HepG2 (cell line): ENCODE data around the gene HERC4. TPM values are rescaled to one million over a fixed set of nuclear protein-coding genes. Genes with fewer than 3 reads are reported as not detected.

Experiments used
- ATAC-seq: fragments of 200-7000 bp; cut with Tn5 transposase; 3 replicates; pipeline ENCODE4 v1.9.1; 2020; ENCODE audit warnings: mild to moderate bottlenecking, moderate library complexity
- BruUV-seq: library from RNA; stranded (reverse); fragments of 400-500 nt; replicated peaks from 2 replicates; lab custom pipeline; 2021; lab: Mats Ljungman, UMichigan
- CTCF ChIA-PET: fragments of 300-600 bp; formaldehyde crosslinking; extraction: SDS; loops from one replicate; lab custom pipeline; 2021; ENCODE audit warnings: low total read pairs, inconsistent platforms, low intra/inter-chr PET ratio; lab: Yijun Ruan, JAX
- POLR2A ChIA-PET: fragments of 350-600 bp; sonication (Branson Sonifier 250); formaldehyde crosslinking; loops from one replicate; lab custom pipeline; 2020; ENCODE audit warnings: antibody characterized with exemption, inconsistent platforms; lab: Yijun Ruan, JAX
- DNase-seq: peaks from one replicate; pipeline ENCODE4 v3.0.0-alpha.2; 2015; ENCODE audit warnings: low spot score
- FAIRE-seq: peaks from 3 replicates; lab custom pipeline; 2011; peaks lifted over from hg19 to GRCh38; lab: Jason Lieb, UNC
- H2AFZ ChIP-seq: one replicate; pipeline ENCODE4 v1.6.1; 2011; ENCODE audit warnings: low read length, inconsistent platforms
- H3K27ac ChIP-seq: fragments of 300-600 bp; 3 replicates; pipeline ENCODE4 v1.8.0; 2011; ENCODE audit warnings: mixed run types, mild to moderate bottlenecking, mixed read lengths, low read length, inconsistent platforms; ENCODE audit not compliant: insufficient read depth; ENCODE audit errors: extremely low read length
- H3K27me3 ChIP-seq, 2 experiments: fragments of 200-600 bp in 1 of 2; 2 replicates in 1 of 2; 3 replicates in 1 of 2; pipeline versions ENCODE4 v1.6.0 to v1.8.0; 2011; ENCODE audit warnings: low read length in 2 of 2, mild to moderate bottlenecking in 2 of 2, moderate library complexity in 2 of 2, inconsistent platforms in 1 of 2; ENCODE audit not compliant: insufficient read depth in 2 of 2, control insufficient read depth in 1 of 2
- H3K36me3 ChIP-seq, 2 experiments: fragments of 200-600 bp in 1 of 2; replicated peaks in 1 of 2; 2 replicates in 1 of 2; 3 replicates in 1 of 2; pipeline versions ENCODE4 v1.5.1 to v1.8.0; 2011; ENCODE audit warnings: low read length in 2 of 2, inconsistent platforms in 1 of 2; ENCODE audit not compliant: insufficient read depth in 2 of 2, control insufficient read depth in 1 of 2
- H3K4me1 ChIP-seq: 2 replicates; pipeline ENCODE4 v1.5.1; 2012; ENCODE audit warnings: low read length, inconsistent platforms; ENCODE audit not compliant: insufficient read depth
- H3K4me2 ChIP-seq: 2 replicates; pipeline ENCODE4 v1.6.0; 2011; ENCODE audit warnings: low read depth, low read length, inconsistent platforms
- H3K4me3 ChIP-seq, 3 experiments: fragments of 200-600 bp in 1 of 3; sonication (generic), shearing (Covaris generic) in 1 of 3; replicated peaks in 1 of 3; 2 replicates each; pipeline ENCODE4 v1.5.1; 2011 to 2016; ENCODE audit warnings: low read length in 3 of 3, inconsistent platforms in 2 of 3, low read depth in 2 of 3, mild to moderate bottlenecking in 2 of 3, control low read depth in 1 of 3, mixed read lengths in 1 of 3; ENCODE audit not compliant: insufficient read depth in 1 of 3
- H3K79me2 ChIP-seq: one replicate; pipeline ENCODE4 v1.6.1; 2011; ENCODE audit warnings: low read length, inconsistent platforms; ENCODE audit not compliant: insufficient read depth
- H3K9ac ChIP-seq: 2 replicates; pipeline ENCODE4 v1.6.0; 2011; ENCODE audit warnings: mild to moderate bottlenecking, low read depth, low read length, inconsistent platforms; ENCODE audit not compliant: insufficient read depth
- H3K9me3 ChIP-seq: 2 replicates; pipeline ENCODE4 v1.5.1; 2012; ENCODE audit warnings: mild to moderate bottlenecking, low read length
- H4K20me1 ChIP-seq: 2 replicates; pipeline ENCODE4 v1.6.0; 2011; ENCODE audit warnings: inconsistent platforms, mild to moderate bottlenecking, low read length, moderate library complexity; ENCODE audit not compliant: insufficient read depth
- AKNA ChIP-seq: sonication (generic); formaldehyde crosslinking; IDR thresholded peaks from 2 replicates; pipeline ENCODE4 v1.4.0; 2020; ENCODE audit warnings: missing genetic modification reagents, borderline replicate concordance
- FOXA3 ChIP-seq: IDR thresholded peaks from 2 replicates; pipeline ENCODE4 v1.6.1; 2016; ENCODE audit warnings: missing genetic modification reagents, missing compliant biosample characterization
- GATAD2A ChIP-seq: IDR thresholded peaks from 2 replicates; pipeline ENCODE4 v1.6.1; 2016
- IKZF5 ChIP-seq: IDR thresholded peaks from 2 replicates; pipeline ENCODE4 v1.6.1; 2018; ENCODE audit warnings: missing genetic modification reagents, mild to moderate bottlenecking, missing compliant biosample characterization
- KLF16 ChIP-seq, 2 experiments: sonication (generic) in 1 of 2; formaldehyde crosslinking in 1 of 2; IDR thresholded peaks; 2 replicates each; pipeline versions ENCODE4 v1.6.1 to v1.8.0; 2016 to 2023; ENCODE audit warnings: missing genetic modification reagents in 2 of 2, missing compliant biosample characterization in 1 of 2
- MAFF ChIP-seq: IDR thresholded peaks from 2 replicates; pipeline ENCODE4 v1.6.1; 2011; ENCODE audit warnings: low read depth, low read length, improper control_type of control experiment
- ZBTB3 ChIP-seq: sonication (generic); formaldehyde crosslinking; IDR thresholded peaks from 2 replicates; pipeline ENCODE4 v1.4.0; 2020; ENCODE audit warnings: low read depth, mild to moderate bottlenecking, moderate library complexity, missing genetic modification reagents, borderline replicate concordance
- WGBS: methylation state at CpG from one replicate; pipeline ENCODE4 v1.1.6; 2017; ENCODE audit warnings: low lambda C conversion rate; 5-methylcytosine and 5-hydroxymethylcytosine counted together
- in situ Hi-C: cut with HindIII; loops from 2 replicates; pipeline ENCODE4 v1.10.0; 2017; ENCODE audit warnings: low pct_unique_long_range_greater_than_20kb; ENCODE audit not compliant: extremely low pct_ligation_motif_present
- intact Hi-C: fragments of 100-400 bp; cut with micrococcal nuclease; formaldehyde crosslinking; loops from one replicate; pipeline ENCODE4 v1.10.0; 2022; ENCODE audit not compliant: unreplicated experiment
- polyA plus RNA-seq, 8 experiments: library from polyadenylated mRNA; depleted of rRNA in 3 of 8; stranded (reverse) in 7 of 8; unstranded in 1 of 8; fragments of >200 nt; fragmentation: Illumina TruSeq in 4 of 8; extraction: Trizol in 4 of 8; gene quantifications; 2 replicates each; pipeline versions ENCODE4 v1.2.1 to v1.2.3, GENCODE V29; 2011 to 2016; ENCODE audit warnings: low read depth in 4 of 8, missing spikeins in 1 of 8, mixed read lengths in 1 of 8; ENCODE audit not compliant: insufficient read depth in 1 of 8
- total RNA-seq, 5 experiments: library from RNA; depleted of rRNA; stranded (reverse); fragments of >200 nt; fragmentation: Illumina TruSeq; extraction: Trizol; gene quantifications; 2 replicates each; pipeline ENCODE4 v1.2.3, GENCODE V29; 2016; ENCODE audit warnings: low read depth in 1 of 5

Gene HERC4
- total and polyA plus RNA-seq, 2 of the 13 experiments (the other 11 are each of a cell fraction or from before 2014, with no cell fraction given), result 9.8 to 20.2 TPM

- TF ChIP-seq AKNA (CRISPR knock-in tag) (no peak), MAFF (peak; percentile 95), ZBTB3 (no peak), IKZF5 (CRISPR knock-in tag) (no peak)
Measured at GRCh38 chr10:67917679-67918078, 157.4 kb downstream of the HERC4 start (continued).

DNA sequence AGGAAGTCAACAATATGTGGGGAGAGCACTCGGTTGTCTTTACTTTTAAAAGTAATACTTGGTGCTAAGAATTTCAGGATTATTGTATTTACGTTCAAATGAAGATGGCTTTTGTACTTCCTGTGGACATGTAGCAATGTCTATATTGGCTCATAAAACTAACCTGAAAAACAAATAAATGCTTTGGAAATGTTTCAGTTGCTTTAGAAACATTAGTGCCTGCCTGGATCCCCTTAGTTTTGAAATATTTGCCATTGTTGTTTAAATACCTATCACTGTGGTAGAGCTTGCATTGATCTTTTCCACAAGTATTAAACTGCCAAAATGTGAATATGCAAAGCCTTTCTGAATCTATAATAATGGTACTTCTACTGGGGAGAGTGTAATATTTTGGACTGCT lies 157.9 kb downstream of the HERC4 start:
- Histone ChIP-seq H2AFZ (no peak overlapping the region), H3K36me3 (peaks cover 10 to 25% of the 10 kb centered on the region in 2 experiments; a peak in 4 of 5 replicates)
- FAIRE-seq, result no peak
- in situ Hi-C loops (no loop called here), intact Hi-C loops (no loop called here)
- peak; percentile 27; the same call in 1 of the 2 replicates for TF ChIP-seq FOXA3 (CRISPR knock-in tag)
- TF ChIP-seq GATAD2A (CRISPR knock-in tag), result peak; percentile 37; the same call in 1 of the 2 replicates
- TF ChIP-seq KLF16 (CRISPR knock-in tag; IDR thresholded peaks at IDR 0.05), result no peak
- TF ChIP-seq, all 625 proteins: peak for 2
- DNase-seq (peak; percentile 21), ATAC-seq (peak; percentile 16; the same call in 1 of the 3 replicates)
- Histone ChIP-seq H3K4me1 (peaks cover 9% of the 10 kb centered on the region), H4K20me1 (no peaks in the 10 kb centered on the region), H3K27ac (no peak overlapping the region), H3K9ac (no peak overlapping the region), H3K4me3 (no peak overlapping the region), H3K79me2 (no peaks in the 10 kb centered on the region), H3K4me2 (no peak overlapping the region), H3K27me3 (no peaks in the 10 kb centered on the region; a peak in 1 of 5 replicates), H3K9me3 (no peaks in the 10 kb centered on the region)
- ChIA-PET CTCF (interaction anchor here (0.7 kb wide), 1 partner anchor 239 kb away, joined by 3 read pairs; no protein-coding TSS in a partner anchor), POLR2A (no interaction called here)
- BruUV-seq, result no TSS peak
- WGBS, result 61% methylated on average over 2 of the region's 2 CpGs
